HCT116 (cell line): ENCODE results near the gene GAD2.

Experiments
- CEBPB ChIP-seq: IDR thresholded peaks from 2 replicates; pipeline ENCODE4 v1.6.1; 2012; ENCODE audit warnings: low read depth
- CTCF ChIP-seq, 3 experiments: fragments of 200-600 bp in 1 of 3; sonication (generic) in 1 of 3; IDR thresholded peaks in 2 of 3; conservative IDR thresholded peaks in 1 of 3; 2 replicates each; pipeline ENCODE4 v1.5.1; 2012 to 2017; ENCODE audit warnings: low read depth in 2 of 3, low read length in 2 of 3, antibody characterized with exemption in 1 of 3, borderline replicate concordance in 1 of 3, control low read depth in 1 of 3, mild to moderate bottlenecking in 1 of 3, mixed read lengths in 1 of 3, mixed run types in 1 of 3, moderate library complexity in 1 of 3; ENCODE audit not compliant: insufficient read depth in 1 of 3
- EZH2 ChIP-seq: fragments of 200-600 bp; sonication (generic); IDR thresholded peaks from 2 replicates; pipeline ENCODE4 v1.6.1; 2017; ENCODE audit warnings: antibody characterized with exemption, mixed run types
- EZH2phosphoT487 ChIP-seq: fragments of 200-600 bp; IDR thresholded peaks from 2 replicates; pipeline ENCODE4 v1.6.1; 2018; ENCODE audit warnings: antibody characterized with exemption, borderline replicate concordance
- JUND ChIP-seq: IDR thresholded peaks from 2 replicates; pipeline ENCODE4 v1.6.1; 2012
- POLR2A ChIP-seq: IDR thresholded peaks from 2 replicates; pipeline ENCODE4 v1.7.0; 2011; ENCODE audit warnings: borderline replicate concordance; ENCODE audit not compliant: insufficient read depth, insufficient read length; ENCODE audit errors: extremely low read depth
- TCF7L2 ChIP-seq: IDR thresholded peaks from 2 replicates; pipeline ENCODE4 v1.7.0; 2011; ENCODE audit warnings: borderline replicate concordance, inconsistent platforms; ENCODE audit not compliant: insufficient read depth, insufficient read length; ENCODE audit errors: extremely low read depth
- YY1 ChIP-seq: IDR thresholded peaks from 2 replicates; pipeline ENCODE4 v1.6.1; 2011; ENCODE audit warnings: low read length, low read depth, moderate library complexity, mild to moderate bottlenecking; ENCODE audit not compliant: insufficient replicate concordance; ENCODE audit errors: extremely low read depth

DNA sequence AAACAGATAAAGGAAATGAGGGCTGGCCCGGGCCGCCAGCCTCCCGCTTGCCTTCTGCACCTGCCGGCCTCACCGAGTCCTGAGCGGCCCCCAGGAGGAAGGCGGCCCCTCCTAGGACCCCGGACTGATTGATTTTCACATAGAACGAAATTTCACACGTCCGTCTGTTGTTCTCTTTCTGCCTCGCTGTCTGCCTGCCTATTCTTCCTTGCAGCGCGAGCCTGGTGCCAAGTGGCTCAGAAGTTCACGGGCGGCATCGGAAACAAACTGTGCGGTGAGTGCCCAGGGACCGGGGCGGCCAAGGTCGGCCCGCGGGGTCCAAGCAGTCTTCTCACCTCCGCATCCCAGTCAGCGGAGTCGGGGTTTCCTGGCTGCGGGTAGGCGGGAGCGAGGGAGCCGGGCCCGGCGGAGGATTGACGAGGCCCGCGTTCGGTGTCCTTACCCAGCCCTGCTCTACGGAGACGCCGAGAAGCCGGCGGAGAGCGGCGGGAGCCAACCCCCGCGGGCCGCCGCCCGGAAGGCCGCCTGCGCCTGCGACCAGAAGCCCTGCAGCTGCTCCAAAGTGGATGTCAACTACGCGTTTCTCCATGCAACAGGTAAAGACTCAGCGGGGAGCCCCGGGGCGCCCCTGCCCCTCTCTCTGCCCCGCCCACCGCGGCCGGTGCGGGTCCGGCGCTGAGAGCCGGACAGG, 967 bp downstream of the GAD2 start:
- TF ChIP-seq EZH2phosphoT487 (no peak), POLR2A (no peak), CTCF (IDR thresholded peaks at IDR 0.05 in 2 of 3, conservative IDR thresholded peaks at IDR 0.05 in 1 of 3; ENCODE audit: borderline replicate concordance in 1 of 3, insufficient read depth in 1 of 3, low read depth in 2 of 3, low read length in 2 of 3) (no peak), YY1 (no peak), EZH2 (no peak), TCF7L2 (no peak), CEBPB (no peak), JUND (no peak)
